HCT116 (cell line): Measurements from ENCODE around the gene THSD1. TPM values are rescaled to one million over a fixed set of nuclear protein-coding genes. Genes with fewer than 3 reads are reported as not detected.

Source experiments
- ATAC-seq: fragments of 200-7000 bp; cut with Tn5 transposase; 2 replicates; pipeline ENCODE4 v1.9.1; 2020; ENCODE audit warnings: mild to moderate bottlenecking, moderate library complexity
- BruUV-seq: library from RNA; stranded (reverse); fragments of 400-500 nt; replicated peaks from 2 replicates; lab custom pipeline; 2021; lab: Mats Ljungman, UMichigan
- CTCF ChIA-PET: fragments of 300-600 bp; sonication (Branson Sonifier 250); formaldehyde crosslinking; loops from one replicate; lab custom pipeline; 2021; ENCODE audit warnings: antibody characterized with exemption; lab: Charles Lee
- POLR2A ChIA-PET: fragments of 300-600, 350-600 bp; sonication (Branson Sonifier 250); formaldehyde crosslinking; loops from one replicate; lab custom pipeline; 2021; ENCODE audit warnings: antibody characterized with exemption; lab: Charles Lee
- RAD21 ChIA-PET, 2 experiments: fragments of 300-600 bp; sonication (Branson Sonifier 250); formaldehyde crosslinking; loops; one replicate each; lab custom pipeline; 2023; ENCODE audit warnings: low total read pairs in 2 of 2; ENCODE audit not compliant: uncharacterized antibody in 2 of 2, unreplicated experiment in 2 of 2, low non-redundant PET in 1 of 2; lab: Charles Lee
- DNase-seq: peaks from one replicate; pipeline ENCODE4 v3.0.0-alpha.2; 2010; ENCODE audit warnings: low read depth, low spot score
- H2AFZ ChIP-seq: fragments of 200-600 bp; shearing (Covaris generic), sonication (generic); 2 replicates; pipeline ENCODE4 v1.6.1; 2017; ENCODE audit warnings: low read depth, mixed run types, mixed read lengths, antibody characterized with exemption, low read length; ENCODE audit not compliant: poor library complexity, severe bottlenecking
- H3K27ac ChIP-seq: 2 replicates; pipeline ENCODE4 v1.5.1; 2012; ENCODE audit warnings: low read depth, low read length
- H3K27me3 ChIP-seq: fragments of 200-600 bp; sonication (generic); 2 replicates; pipeline ENCODE4 v1.6.1; 2016; ENCODE audit warnings: mixed run types, low read length, mixed read lengths; ENCODE audit not compliant: insufficient read depth
- H3K36me3 ChIP-seq, 2 experiments: fragments of 200-500 bp in 1 of 2; fragments of 200-600 bp in 1 of 2; sonication (Bioruptor generic) in 1 of 2; sonication (generic) in 1 of 2; 2 replicates each; pipeline versions ENCODE4 v1.5.1 to v1.6.1; 2014 to 2016; ENCODE audit warnings: low read length in 2 of 2, inconsistent platforms in 1 of 2, mixed read lengths in 1 of 2, mixed run types in 1 of 2; ENCODE audit not compliant: insufficient read depth in 2 of 2, control insufficient read depth in 1 of 2
- H3K4me1 ChIP-seq, 2 experiments: fragments of 200-600 bp in 1 of 2; sonication (generic) in 1 of 2; 2 replicates each; pipeline versions ENCODE4 v1.5.1 to v1.6.1; 2012 to 2017; ENCODE audit warnings: low read length in 2 of 2, inconsistent platforms in 1 of 2, mild to moderate bottlenecking in 1 of 2, mixed read lengths in 1 of 2, mixed run types in 1 of 2, moderate library complexity in 1 of 2; ENCODE audit not compliant: insufficient read depth in 2 of 2, control insufficient read depth in 1 of 2
- H3K4me2 ChIP-seq: fragments of 200-600 bp; sonication (generic); 2 replicates; pipeline ENCODE4 v1.6.1; 2017; ENCODE audit warnings: mixed run types, low read length, mixed read lengths
- H3K4me3 ChIP-seq, 2 experiments: fragments of 200-600 bp in 1 of 2; sonication (generic) in 1 of 2; replicated peaks in 1 of 2; 2 replicates each; pipeline ENCODE4 v1.5.1; 2011 to 2016; ENCODE audit warnings: low read length in 2 of 2, control low read depth in 1 of 2, low read depth in 1 of 2, mild to moderate bottlenecking in 1 of 2, mixed read lengths in 1 of 2, mixed run types in 1 of 2
- H3K79me2 ChIP-seq: fragments of 200-600 bp; sonication (generic); 2 replicates; pipeline ENCODE4 v1.6.1; 2017; ENCODE audit warnings: mild to moderate bottlenecking, mixed run types, low read length, moderate library complexity, mixed read lengths; ENCODE audit not compliant: insufficient read depth
- H3K9ac ChIP-seq: fragments of 200-600 bp; sonication (generic); 2 replicates; pipeline ENCODE4 v1.6.1; 2016; ENCODE audit warnings: low read length, mixed read lengths
- H3K9me2 ChIP-seq: fragments of 200-600 bp; sonication (generic), shearing (Covaris generic); 2 replicates; pipeline ENCODE4 v1.6.1; 2017; ENCODE audit warnings: mixed run types, mild to moderate bottlenecking, moderate library complexity; ENCODE audit not compliant: insufficient read depth
- H3K9me3 ChIP-seq, 2 experiments: fragments of 200-500 bp in 1 of 2; fragments of 200-600 bp in 1 of 2; sonication (Bioruptor generic) in 1 of 2; sonication (generic) in 1 of 2; 2 replicates each; pipeline ENCODE4 v1.6.1; 2014 to 2017; ENCODE audit warnings: low read length in 2 of 2, mixed read lengths in 2 of 2, inconsistent platforms in 1 of 2, low read depth in 1 of 2, mild to moderate bottlenecking in 1 of 2, mixed run types in 1 of 2, moderate library complexity in 1 of 2; ENCODE audit not compliant: control insufficient read depth in 1 of 2, insufficient read depth in 1 of 2
- H4K20me1 ChIP-seq: fragments of 200-600 bp; sonication (generic), shearing (Covaris generic); 2 replicates; pipeline ENCODE4 v1.6.1; 2017; ENCODE audit warnings: mixed run types, mild to moderate bottlenecking, moderate library complexity; ENCODE audit not compliant: insufficient read depth
- ATF3 ChIP-seq: IDR thresholded peaks from 2 replicates; pipeline ENCODE4 v1.6.1; 2012
- CEBPB ChIP-seq: IDR thresholded peaks from 2 replicates; pipeline ENCODE4 v1.6.1; 2012; ENCODE audit warnings: low read depth
- EGR1 ChIP-seq: IDR thresholded peaks from 2 replicates; pipeline ENCODE4 v1.6.1; 2012; ENCODE audit warnings: low read depth
- ELF1 ChIP-seq: IDR thresholded peaks from 2 replicates; pipeline ENCODE4 v1.6.1; 2012; ENCODE audit warnings: low read depth, borderline replicate concordance
- EZH2 ChIP-seq: fragments of 200-600 bp; sonication (generic); IDR thresholded peaks from 2 replicates; pipeline ENCODE4 v1.6.1; 2017; ENCODE audit warnings: antibody characterized with exemption, mixed run types
- EZH2phosphoT487 ChIP-seq: fragments of 200-600 bp; IDR thresholded peaks from 2 replicates; pipeline ENCODE4 v1.6.1; 2018; ENCODE audit warnings: antibody characterized with exemption, borderline replicate concordance
- FOSL1 ChIP-seq: IDR thresholded peaks from 2 replicates; pipeline ENCODE4 v1.6.1; 2012; ENCODE audit warnings: low read depth
- JUND ChIP-seq: IDR thresholded peaks from 2 replicates; pipeline ENCODE4 v1.6.1; 2012
- MAX ChIP-seq: IDR thresholded peaks from 2 replicates; pipeline ENCODE4 v1.6.1; 2012
- POLR2AphosphoS5 ChIP-seq: IDR thresholded peaks from 2 replicates; pipeline ENCODE4 v1.6.1; 2011; ENCODE audit warnings: mild to moderate bottlenecking, low read depth, low read length, moderate library complexity
- SIN3A ChIP-seq: IDR thresholded peaks from 2 replicates; pipeline ENCODE4 v1.6.1; 2012; ENCODE audit warnings: low read depth
- SP1 ChIP-seq: IDR thresholded peaks from 2 replicates; pipeline ENCODE4 v1.6.1; 2012; ENCODE audit warnings: low read depth
- SRF ChIP-seq: IDR thresholded peaks from 2 replicates; pipeline ENCODE4 v1.6.1; 2012; ENCODE audit warnings: low read depth
- YY1 ChIP-seq: IDR thresholded peaks from 2 replicates; pipeline ENCODE4 v1.6.1; 2011; ENCODE audit warnings: low read length, low read depth, moderate library complexity, mild to moderate bottlenecking; ENCODE audit not compliant: insufficient replicate concordance; ENCODE audit errors: extremely low read depth
- ZBTB33 ChIP-seq: IDR thresholded peaks from 2 replicates; pipeline ENCODE4 v1.6.1; 2011; ENCODE audit warnings: mild to moderate bottlenecking, low read length, moderate library complexity; ENCODE audit not compliant: insufficient replicate concordance; ENCODE audit errors: extremely low read depth
- ZFX ChIP-seq: fragments of 450-650 bp; IDR thresholded peaks from 2 replicates; pipeline ENCODE4 v1.6.1; 2017
- ZNF274 ChIP-seq: fragments of 200-500 bp; sonication (Bioruptor generic); IDR thresholded peaks from 2 replicates; pipeline ENCODE4 v1.6.1; 2014; ENCODE audit warnings: mild to moderate bottlenecking, low read depth, low read length, inconsistent platforms
- intact Hi-C: fragments of 100-400 bp; cut with micrococcal nuclease; formaldehyde crosslinking; loops from 2 replicates; pipeline ENCODE4 v1.10.0; 2022
- total RNA-seq: library from RNA; stranded (reverse); gene quantifications from one replicate; pipeline ENCODE4 v1.2.1, GENCODE V29; 2021; ENCODE audit not compliant: unreplicated experiment
- TF ChIP-seq, protein P1 (sequence below), 3 experiments: fragments of 200-600 bp in 1 of 3; sonication (generic) in 1 of 3; IDR thresholded peaks in 2 of 3; conservative IDR thresholded peaks in 1 of 3; 2 replicates each; pipeline ENCODE4 v1.5.1; 2012 to 2017; ENCODE audit warnings: low read depth in 2 of 3, low read length in 2 of 3, antibody characterized with exemption in 1 of 3, borderline replicate concordance in 1 of 3, control low read depth in 1 of 3, mild to moderate bottlenecking in 1 of 3, mixed read lengths in 1 of 3, mixed run types in 1 of 3, moderate library complexity in 1 of 3; ENCODE audit not compliant: insufficient read depth in 1 of 3

Gene THSD1
- total RNA-seq, 1 experiment from 2014 or later = 0.76 TPM

- Histone ChIP-seq H3K9me3 (no peaks in the 10 kb centered on the region), H3K36me3 (no peaks in the 10 kb centered on the region), H3K9me2 (no peaks in the 10 kb centered on the region), H3K4me1 (peaks cover 22 to 38% of the 10 kb centered on the region in 2 experiments), H3K9ac (peak overlapping the region; percentile 98; the same call in 1 of the 2 replicates), H3K27ac (no peak overlapping the region), H2AFZ (no peak overlapping the region), H3K4me3 (peak overlapping the region in 1 of 2 experiments; percentile 84; a peak in 2 of 4 replicates), H3K4me2 (peak overlapping the region; percentile 69), H3K27me3 (no peaks in the 10 kb centered on the region), H4K20me1 (no peaks in the 10 kb centered on the region), H3K79me2 (peaks cover 46% of the 10 kb centered on the region)
- DNase-seq (no peak), ATAC-seq (no peak)
- no TSS peak for BruUV-seq
- intact Hi-C loops = loop anchor here (2.0 to 10.0 kb wide), 4 partner anchors 202 to 649 kb away; partner anchors contain the start of genes ALG11, ATP7B, DHRS12 and NEK3
- ChIA-PET POLR2A (interaction anchor here (0.7 to 2.3 kb wide), 4 partner anchors 9 to 107 kb away, joined by 3 to 12 read pairs (median 4); no protein-coding TSS in a partner anchor), CTCF (interaction anchor here (0.6 to 3.6 kb wide), 37 partner anchors 8 to 629 kb away, joined by 3 to 43 read pairs (median 4); partner anchors contain the start of genes ALG11, NEK5 and TMEM272), RAD21 (interaction anchor here (0.5 to 1.6 kb wide), 6 partner anchors 20 to 108 kb away, joined by 3 to 11 read pairs (median 3); no protein-coding TSS in a partner anchor)
- TF ChIP-seq SRF (no peak), EZH2 (no peak), ZBTB33 (no peak), MAX (no peak), POLR2AphosphoS5 (no peak), ELF1 (no peak), EGR1 (no peak), FOSL1 (no peak), SIN3A (no peak), YY1 (no peak), ATF3 (no peak), ZNF274 (no peak), JUND (no peak), ZFX (no peak), SP1 (no peak), EZH2phosphoT487 (no peak), CEBPB (no peak)
- TF ChIP-seq, protein P1, sequence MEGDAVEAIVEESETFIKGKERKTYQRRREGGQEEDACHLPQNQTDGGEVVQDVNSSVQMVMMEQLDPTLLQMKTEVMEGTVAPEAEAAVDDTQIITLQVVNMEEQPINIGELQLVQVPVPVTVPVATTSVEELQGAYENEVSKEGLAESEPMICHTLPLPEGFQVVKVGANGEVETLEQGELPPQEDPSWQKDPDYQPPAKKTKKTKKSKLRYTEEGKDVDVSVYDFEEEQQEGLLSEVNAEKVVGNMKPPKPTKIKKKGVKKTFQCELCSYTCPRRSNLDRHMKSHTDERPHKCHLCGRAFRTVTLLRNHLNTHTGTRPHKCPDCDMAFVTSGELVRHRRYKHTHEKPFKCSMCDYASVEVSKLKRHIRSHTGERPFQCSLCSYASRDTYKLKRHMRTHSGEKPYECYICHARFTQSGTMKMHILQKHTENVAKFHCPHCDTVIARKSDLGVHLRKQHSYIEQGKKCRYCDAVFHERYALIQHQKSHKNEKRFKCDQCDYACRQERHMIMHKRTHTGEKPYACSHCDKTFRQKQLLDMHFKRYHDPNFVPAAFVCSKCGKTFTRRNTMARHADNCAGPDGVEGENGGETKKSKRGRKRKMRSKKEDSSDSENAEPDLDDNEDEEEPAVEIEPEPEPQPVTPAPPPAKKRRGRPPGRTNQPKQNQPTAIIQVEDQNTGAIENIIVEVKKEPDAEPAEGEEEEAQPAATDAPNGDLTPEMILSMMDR (IDR thresholded peaks at IDR 0.05 in 2 of 3, conservative IDR thresholded peaks at IDR 0.05 in 1 of 3; ENCODE audit: borderline replicate concordance in 1 of 3, insufficient read depth in 1 of 3, low read depth in 2 of 3, low read length in 2 of 3) = no peak
Measured at GRCh38 chr13:52451135-52451804, 45.3 kb upstream of the THSD1 start.
